Stimulated activated CD4-positive, alpha-beta T cell treated with anti-CD3 and anti-CD28 coated beads, Interleukin-12 subunit alpha, Interleukin-12 subunit beta, amount 100 ng/mL, for 4 hours (primary cell): ENCODE measurements around the gene MRPL40.
"Not testable (repeated sequence)": the region's sequence is repeated elsewhere in the genome, so short reads cannot be mapped to it uniquely, and the experiment has no call there.

ENCODE experiments used
- DNase-seq: peaks from one replicate; pipeline ENCODE4 v3.0.0-alpha.2; 2020

MRPL40 gene

GRCh38 chr22:19407649-19408606 is 24.4 kb upstream of the MRPL40 start:
- no peak for DNase-seq

GRCh38 chr22:19410941-19411689 is 21.2 kb upstream of the MRPL40 start:
- DNase-seq = no peak

GRCh38 chr22:19411690-19412045 is 20.7 kb upstream of the MRPL40 start:
- DNase-seq = no peak

- no peak for DNase-seq
These were observed 19.9 kb upstream of the MRPL40 start for GRCh38 chr22:19412478-19412877.

- no peak for DNase-seq
These were observed 19.4 kb upstream of the MRPL40 start for GRCh38 chr22:19412923-19413322.

- DNase-seq = no peak
These were observed 13.3 kb upstream of the MRPL40 start for GRCh38 chr22:19419086-19419463.

GRCh38 chr22:19419464-19420178 is 12.7 kb upstream of the MRPL40 start:
- peak; percentile 23 for DNase-seq

GRCh38 chr22:19420321-19420720 is 12.0 kb upstream of the MRPL40 start:
- no peak for DNase-seq

- no peak for DNase-seq
These were observed 9.7 kb upstream of the MRPL40 start for GRCh38 chr22:19422440-19423301.

GRCh38 chr22:19424186-19424500 is 8.2 kb upstream of the MRPL40 start:
- no peak for DNase-seq

GRCh38 chr22:19429950-19430889 is 2.1 kb upstream of the MRPL40 start:
- DNase-seq = peak; percentile 26

- peak; percentile 14 for DNase-seq
These were observed 1.3 kb upstream of the MRPL40 start for GRCh38 chr22:19430890-19431541.

- peak; percentile 84 for DNase-seq
These were observed 654 bp upstream of the MRPL40 start, which contains the start of gene HIRA for GRCh38 chr22:19431649-19432132. HIRA (minus strand) TSS chr22:19431733; CDS start chr22:19431476, 257 bp downstream.

- DNase-seq = no peak
These were observed 2.1 kb downstream of the MRPL40 start for GRCh38 chr22:19434401-19434800.

GRCh38 chr22:19434829-19435580 is 2.7 kb downstream of the MRPL40 start:
- DNase-seq = no peak

GRCh38 chr22:19436444-19437161 is 4.3 kb downstream of the MRPL40 start:
- not testable (repeated sequence) for DNase-seq

- DNase-seq = no peak
These were observed 6.0 kb downstream of the MRPL40 start for GRCh38 chr22:19438298-19438697.

- no peak for DNase-seq
These were observed 8.3 kb downstream of the MRPL40 start for GRCh38 chr22:19440411-19441195.
